Mucosa of descending colon (tissue), 3 donors: ENCODE data around the gene FBXL13. TPM values are rescaled to one million over a fixed set of nuclear protein-coding genes. Genes with fewer than 3 reads are reported as not detected.
"Not testable (repeated sequence)": the region's sequence is repeated elsewhere in the genome, so short reads cannot be mapped to it uniquely, and the experiment has no call there.

Experiments used
- ATAC-seq: fragments of 200-7000 bp; cut with Tn5 transposase; one replicate; pipeline ENCODE4 v1.9.1; 2020; ENCODE audit warnings: mild to moderate bottlenecking, moderate library complexity
- DNase-seq, 3 donors: peaks; one replicate each; pipeline ENCODE4 v3.0.0-alpha.2; 2020
- H3K36me3 ChIP-seq: fragments of 200-600 bp; one replicate; pipeline ENCODE4 v1.8.0; 2021; ENCODE audit warnings: low read depth, mild to moderate bottlenecking
- H3K4me1 ChIP-seq: fragments of 200-600 bp; one replicate; pipeline ENCODE4 v1.8.0; 2021; ENCODE audit warnings: low read depth, mild to moderate bottlenecking
- H3K4me3 ChIP-seq: fragments of 200-600 bp; one replicate; pipeline ENCODE4 v1.8.0; 2021; ENCODE audit warnings: mild to moderate bottlenecking
- H3K9me3 ChIP-seq: fragments of 200-600 bp; one replicate; pipeline ENCODE4 v1.8.0; 2021; ENCODE audit warnings: mild to moderate bottlenecking
- intact Hi-C, 2 donors: fragments of 100-400 bp; cut with DNase I in 1 of 2; cut with micrococcal nuclease in 1 of 2; formaldehyde crosslinking; loops; one replicate each; pipeline versions ENCODE4 v1.11.0 to v1.11.1; 2022; cut with DNase I, micrococcal nuclease
- total RNA-seq, 3 donors: library from RNA; stranded (reverse); fragmentation: NEBNext Ultra II Directional in 2 of 3; extraction: Animal tissue kit (Norgen Biotek cat#: 25700) in 2 of 3; gene quantifications; one replicate each; pipeline versions ENCODE4 v1.2.1 to v1.2.4, GENCODE V29; 2021 to 2023
- TF ChIP-seq, protein P1 (sequence below): fragments of 200-600 bp; IDR thresholded peaks from one replicate; pipeline ENCODE4 v1.8.0; 2022; ENCODE audit warnings: antibody characterized with exemption, mild to moderate bottlenecking
- donor health status: DM: no; HTN: no; CAD: no; lungs with moderate emphysema.
- donor health status: DM: no; HTN: no; CAD: no.
- donor health status: DM: no; HTN: yes; CAD: no.

The FBXL13 gene
- total RNA-seq, 3 donors from 2014 or later: 0.65 to 1.8 (median 0.78) TPM

GRCh38 chr7:102843850-102844249 lies 230.7 kb downstream of the FBXL13 start:
- Histone ChIP-seq H3K4me3 (no peak overlapping the region), H3K36me3 (no peaks in the 10 kb centered on the region), H3K4me1 (no peaks in the 10 kb centered on the region), H3K9me3 (no peaks in the 10 kb centered on the region)
- TF ChIP-seq, protein P1, sequence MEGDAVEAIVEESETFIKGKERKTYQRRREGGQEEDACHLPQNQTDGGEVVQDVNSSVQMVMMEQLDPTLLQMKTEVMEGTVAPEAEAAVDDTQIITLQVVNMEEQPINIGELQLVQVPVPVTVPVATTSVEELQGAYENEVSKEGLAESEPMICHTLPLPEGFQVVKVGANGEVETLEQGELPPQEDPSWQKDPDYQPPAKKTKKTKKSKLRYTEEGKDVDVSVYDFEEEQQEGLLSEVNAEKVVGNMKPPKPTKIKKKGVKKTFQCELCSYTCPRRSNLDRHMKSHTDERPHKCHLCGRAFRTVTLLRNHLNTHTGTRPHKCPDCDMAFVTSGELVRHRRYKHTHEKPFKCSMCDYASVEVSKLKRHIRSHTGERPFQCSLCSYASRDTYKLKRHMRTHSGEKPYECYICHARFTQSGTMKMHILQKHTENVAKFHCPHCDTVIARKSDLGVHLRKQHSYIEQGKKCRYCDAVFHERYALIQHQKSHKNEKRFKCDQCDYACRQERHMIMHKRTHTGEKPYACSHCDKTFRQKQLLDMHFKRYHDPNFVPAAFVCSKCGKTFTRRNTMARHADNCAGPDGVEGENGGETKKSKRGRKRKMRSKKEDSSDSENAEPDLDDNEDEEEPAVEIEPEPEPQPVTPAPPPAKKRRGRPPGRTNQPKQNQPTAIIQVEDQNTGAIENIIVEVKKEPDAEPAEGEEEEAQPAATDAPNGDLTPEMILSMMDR: no peak
- intact Hi-C loops: no loop called here
- DNase-seq: no peak
- no peak for ATAC-seq

GRCh38 chr7:102842284-102842683 lies 232.3 kb downstream of the FBXL13 start:
- no peak for DNase-seq
- no peak for ATAC-seq
- TF ChIP-seq, protein P1: no peak
- Histone ChIP-seq H3K4me1 (no peaks in the 10 kb centered on the region), H3K9me3 (no peaks in the 10 kb centered on the region), H3K36me3 (no peaks in the 10 kb centered on the region), H3K4me3 (no peak overlapping the region)
- intact Hi-C loops: no loop called here

DNA sequence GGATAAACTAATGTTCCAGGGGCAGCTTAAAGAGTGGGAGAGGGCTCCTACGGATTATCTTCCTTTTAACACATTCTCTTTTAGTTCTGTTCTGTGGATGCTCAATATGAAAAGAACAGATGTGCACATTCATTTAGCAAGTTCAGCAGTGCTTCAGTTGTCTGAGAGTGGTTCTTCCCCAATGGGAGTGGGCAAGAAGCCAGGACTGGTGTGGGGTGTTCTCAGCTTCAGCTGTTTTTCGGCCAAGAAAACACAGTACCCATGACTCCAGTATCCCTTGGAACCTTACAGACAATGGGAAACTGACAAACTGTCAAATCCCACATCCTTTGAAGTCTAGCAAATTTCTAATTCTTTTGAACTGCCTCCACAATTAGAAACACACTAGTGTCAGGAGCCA lies 233.3 kb downstream of the FBXL13 start:
- Histone ChIP-seq H3K4me3 (no peak overlapping the region), H3K4me1 (no peaks in the 10 kb centered on the region), H3K36me3 (no peaks in the 10 kb centered on the region), H3K9me3 (no peaks in the 10 kb centered on the region)
- intact Hi-C loops: no loop called here
- no peak for ATAC-seq
- no peak for DNase-seq
- TF ChIP-seq, protein P1: no peak

- no peak for DNase-seq
- TF ChIP-seq, protein P1: no peak
- Histone ChIP-seq H3K4me1 (no peaks in the 10 kb centered on the region), H3K36me3 (no peaks in the 10 kb centered on the region), H3K4me3 (no peak overlapping the region), H3K9me3 (no peaks in the 10 kb centered on the region)
- intact Hi-C loops: no loop called here
- ATAC-seq: no peak
These were observed 234.2 kb downstream of the FBXL13 start for GRCh38 chr7:102840404-102840803.

DNA sequence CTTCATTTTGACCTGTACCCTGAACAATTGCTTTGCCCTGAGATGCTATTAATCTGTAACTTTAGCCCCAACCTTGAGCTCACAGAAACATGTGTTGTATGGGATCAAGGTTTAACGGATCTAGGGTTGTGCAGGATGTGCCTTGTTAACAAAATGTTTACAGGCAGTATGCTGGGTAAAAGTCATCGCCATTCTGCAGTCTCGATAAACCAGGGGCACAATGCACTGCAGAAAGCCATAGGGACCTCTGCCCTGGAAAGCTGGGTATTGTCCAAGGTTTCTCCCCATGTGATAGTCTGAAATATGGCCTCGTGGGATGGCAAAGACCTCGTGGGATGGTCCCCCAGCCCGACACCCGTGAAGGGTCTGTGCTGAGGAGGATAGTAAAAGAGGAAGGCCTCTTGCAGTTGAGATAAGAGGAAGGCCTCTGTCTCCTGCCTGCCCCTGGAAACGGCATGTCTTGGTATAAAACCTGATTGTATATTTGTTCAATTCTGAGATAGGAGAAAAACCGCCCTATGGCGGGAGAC lies 236.0 kb downstream of the FBXL13 start:
- H3K4me3 ChIP-seq, H3K4me1 ChIP-seq, H3K9me3 ChIP-seq, ATAC-seq, H3K36me3 ChIP-seq, intact Hi-C loops, DNase-seq: not testable (repeated sequence)

DNA sequence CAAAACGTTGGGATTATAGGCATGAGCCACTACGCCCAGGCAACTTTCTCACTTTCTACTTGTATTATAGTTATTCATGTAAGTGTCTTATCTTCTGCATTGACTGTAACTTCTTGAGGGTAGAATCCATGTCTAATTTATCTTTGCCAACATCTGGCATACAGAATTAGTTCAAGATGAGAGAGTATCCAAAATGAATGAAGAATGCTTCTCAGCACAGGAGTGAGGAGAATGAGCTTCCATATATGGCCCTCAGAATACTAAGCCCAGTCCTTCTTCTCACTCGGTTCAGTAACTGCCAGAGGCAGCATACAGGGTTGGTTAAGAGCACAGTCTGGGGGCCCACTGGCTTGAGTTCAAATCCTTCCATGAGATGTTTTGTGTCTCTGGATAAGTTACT lies 236.8 kb downstream of the FBXL13 start:
- no peak for DNase-seq
- no peak for ATAC-seq
- Histone ChIP-seq H3K9me3 (no peaks in the 10 kb centered on the region), H3K4me3 (no peak overlapping the region), H3K4me1 (no peaks in the 10 kb centered on the region), H3K36me3 (no peaks in the 10 kb centered on the region)
- TF ChIP-seq, protein P1: no peak
- intact Hi-C loops: no loop called here
